H9 (cell line): ENCODE results near the gene OR6N1. TPM values are rescaled to one million over a fixed set of nuclear protein-coding genes. Genes with fewer than 3 reads are reported as not detected.

Experiments used
- DNase-seq: peaks from one replicate; pipeline ENCODE4 v3.0.0-alpha.2; 2017
- H2AFZ ChIP-seq: one replicate; pipeline ENCODE4 v1.6.1; 2013; ENCODE audit warnings: mild to moderate bottlenecking, low read length, control low read depth, moderate library complexity
- H2AK5ac ChIP-seq: 2 replicates; pipeline ENCODE4 v1.6.1; 2013; ENCODE audit warnings: low read length, control low read depth, mixed read lengths; ENCODE audit not compliant: insufficient read length
- H2BK120ac ChIP-seq: one replicate; pipeline ENCODE4 v1.6.1; 2013; ENCODE audit warnings: low read depth, mild to moderate bottlenecking, low read length, control low read depth, inconsistent platforms; ENCODE audit not compliant: poor library complexity, severe bottlenecking
- H2BK12ac ChIP-seq: 2 replicates; pipeline ENCODE4 v1.6.1; 2013; ENCODE audit warnings: low read length, control low read depth, mixed read lengths, low read depth; ENCODE audit not compliant: insufficient read length
- H2BK15ac ChIP-seq: 2 replicates; pipeline ENCODE4 v1.6.1; 2013; ENCODE audit warnings: low read depth, low read length, control low read depth
- H2BK20ac ChIP-seq: one replicate; pipeline ENCODE4 v1.6.1; 2013; ENCODE audit warnings: low read depth, mild to moderate bottlenecking, low read length, control low read depth, inconsistent platforms; ENCODE audit not compliant: poor library complexity, severe bottlenecking
- H2BK5ac ChIP-seq: 2 replicates; pipeline ENCODE4 v1.6.1; 2013; ENCODE audit warnings: low read length, control low read depth, mixed read lengths; ENCODE audit not compliant: insufficient read length
- H3K14ac ChIP-seq: 2 replicates; pipeline ENCODE4 v1.6.1; 2013; ENCODE audit warnings: low read length, control low read depth; ENCODE audit not compliant: insufficient read depth
- H3K18ac ChIP-seq: 2 replicates; pipeline ENCODE4 v1.6.1; 2013; ENCODE audit warnings: low read depth, mild to moderate bottlenecking, mixed read lengths, low read length, control low read depth; ENCODE audit not compliant: insufficient read length
- H3K23ac ChIP-seq: 2 replicates; pipeline ENCODE4 v1.6.1; 2013; ENCODE audit warnings: low read length, control low read depth, mixed read lengths, low read depth; ENCODE audit not compliant: insufficient read length
- H3K23me2 ChIP-seq: 2 replicates; pipeline ENCODE4 v1.6.1; 2013; ENCODE audit warnings: low read depth, mild to moderate bottlenecking, mixed read lengths, low read length, control low read depth; ENCODE audit not compliant: insufficient read length, poor library complexity, severe bottlenecking
- H3K27ac ChIP-seq: 2 replicates; pipeline ENCODE4 v1.5.1; 2013; ENCODE audit warnings: low read length, control low read depth, mixed read lengths, low read depth; ENCODE audit not compliant: insufficient read length
- H3K27me3 ChIP-seq: 2 replicates; pipeline ENCODE4 v1.6.1; 2013; ENCODE audit warnings: low read length, control low read depth, inconsistent platforms; ENCODE audit not compliant: insufficient read depth
- H3K4ac ChIP-seq: 2 replicates; pipeline ENCODE4 v1.6.1; 2013; ENCODE audit warnings: low read depth, mild to moderate bottlenecking, control low read depth, inconsistent platforms, low read length, moderate library complexity
- H3K4me1 ChIP-seq: 2 replicates; pipeline ENCODE4 v1.6.1; 2013; ENCODE audit warnings: low read length, control low read depth, inconsistent platforms; ENCODE audit not compliant: insufficient read depth
- H3K4me2 ChIP-seq: 2 replicates; pipeline ENCODE4 v1.6.1; 2013; ENCODE audit warnings: low read length, control low read depth, mixed read lengths; ENCODE audit not compliant: insufficient read length, insufficient read depth
- H3K56ac ChIP-seq: 2 replicates; pipeline ENCODE4 v1.6.1; 2013; ENCODE audit warnings: low read depth, mild to moderate bottlenecking, mixed read lengths, low read length, control low read depth; ENCODE audit not compliant: insufficient read length
- H3K79me1 ChIP-seq: 2 replicates; pipeline ENCODE4 v1.6.1; 2013; ENCODE audit warnings: low read depth, mild to moderate bottlenecking, moderate library complexity, low read length, control low read depth, inconsistent platforms; ENCODE audit not compliant: insufficient read depth, poor library complexity, severe bottlenecking
- H3K79me2 ChIP-seq: 2 replicates; pipeline ENCODE4 v1.6.1; 2013; ENCODE audit warnings: low read length, control low read depth, inconsistent platforms; ENCODE audit not compliant: insufficient read depth
- H3K9ac ChIP-seq: 2 replicates; pipeline ENCODE4 v1.6.1; 2013; ENCODE audit warnings: low read length, control low read depth, mixed read lengths; ENCODE audit not compliant: insufficient read length; ENCODE audit errors: extremely low read depth
- H3K9me3 ChIP-seq: one replicate; pipeline ENCODE4 v1.6.1; 2013; ENCODE audit warnings: low read depth, low read length, inconsistent platforms; ENCODE audit not compliant: control insufficient read depth
- H3T11ph ChIP-seq: one replicate; pipeline ENCODE4 v1.6.1; 2013; ENCODE audit warnings: mild to moderate bottlenecking, low read length, control low read depth, inconsistent platforms
- H4K20me1 ChIP-seq: one replicate; pipeline ENCODE4 v1.6.1; 2013; ENCODE audit not compliant: control insufficient read depth, insufficient read length, insufficient read depth
- H4K5ac ChIP-seq: 2 replicates; pipeline ENCODE4 v1.6.1; 2013; ENCODE audit warnings: low read depth, mild to moderate bottlenecking, mixed read lengths, low read length, control low read depth; ENCODE audit not compliant: insufficient read length
- H4K8ac ChIP-seq: replicated peaks from 2 replicates; pipeline ENCODE4 v1.6.1; 2013; ENCODE audit warnings: low read length, control low read depth, mixed read lengths, low read depth; ENCODE audit not compliant: insufficient read length
- H4K91ac ChIP-seq: 2 replicates; pipeline ENCODE4 v1.6.1; 2013; ENCODE audit warnings: low read depth, mild to moderate bottlenecking, moderate library complexity, mixed read lengths, low read length, control low read depth; ENCODE audit not compliant: insufficient read length
- H3K27ac Mint-ChIP-seq, 3 experiments: 2 replicates in 2 of 3; 3 replicates in 1 of 3; pipeline ENCODE4 v1.8.0; 2020 to 2021; ENCODE audit warnings: mixed read lengths in 3 of 3, mild to moderate bottlenecking in 1 of 3, moderate library complexity in 1 of 3
- H3K27me3 Mint-ChIP-seq: 2 replicates; pipeline ENCODE4 v1.8.0; 2021; ENCODE audit warnings: low read depth, mild to moderate bottlenecking, moderate library complexity, mixed read lengths
- H3K36me3 Mint-ChIP-seq, 3 experiments: 2 replicates in 2 of 3; 3 replicates in 1 of 3; pipeline ENCODE4 v1.8.0; 2020 to 2021; ENCODE audit warnings: low read depth in 3 of 3, mixed read lengths in 3 of 3; ENCODE audit not compliant: insufficient read depth in 1 of 3
- H3K4me1 Mint-ChIP-seq, 2 experiments: 2 replicates each; pipeline ENCODE4 v1.8.0; 2020; ENCODE audit warnings: mixed read lengths in 2 of 2
- H3K4me3 Mint-ChIP-seq, 2 experiments: 2 replicates in 1 of 2; 3 replicates in 1 of 2; pipeline ENCODE4 v1.8.0; 2020 to 2021; ENCODE audit warnings: mild to moderate bottlenecking in 2 of 2, mixed read lengths in 2 of 2, moderate library complexity in 1 of 2
- H3K9me3 Mint-ChIP-seq, 2 experiments: 2 replicates in 1 of 2; 3 replicates in 1 of 2; pipeline ENCODE4 v1.8.0; 2020; ENCODE audit warnings: mild to moderate bottlenecking in 2 of 2, mixed read lengths in 2 of 2, moderate library complexity in 1 of 2
- CTCF ChIP-seq: fragments of 200-600 bp; sonication (generic); conservative IDR thresholded peaks from 3 replicates; pipeline ENCODE4 v1.8.0; 2021; ENCODE audit warnings: antibody characterized with exemption, mild to moderate bottlenecking
- WGBS: extraction: QIAGEN DNeasy Blood & Tissue Kit; methylation state at CpG from one replicate; pipeline ENCODE4 v1.1.7; 2013; ENCODE audit warnings: missing lambda C conversion rate, low lambda C conversion rate, mixed read lengths; ENCODE audit not compliant: insufficient read length; ENCODE audit errors: extremely low coverage; 5-methylcytosine and 5-hydroxymethylcytosine counted together
- total RNA-seq: library from RNA; stranded (reverse); gene quantifications from 2 replicates; pipeline ENCODE4 v1.2.1, GENCODE V29; 2021

OR6N1 gene
- total RNA-seq, 1 experiment from 2014 or later: not detected

GRCh38 chr1:158752155-158752712 lies 19.8 kb downstream of the OR6N1 start:
- no peak overlapping the region for H3K4me2 ChIP-seq
- no peak overlapping the region for H4K5ac ChIP-seq
- no peak overlapping the region for H2BK12ac ChIP-seq
- no peak overlapping the region for H2BK5ac ChIP-seq
- no peak overlapping the region for H2BK15ac ChIP-seq
- no peaks in the 10 kb centered on the region for H3K36me3 Mint-ChIP-seq
- WGBS: no CpG with 5 or more reads among the region's 9 CpGs
- H3K4me3 Mint-ChIP-seq: no peak overlapping the region
- no peak for TF ChIP-seq CTCF
- no peaks in the 10 kb centered on the region for H4K20me1 ChIP-seq
- no peak overlapping the region for H3K27ac ChIP-seq
- H3K14ac ChIP-seq: no peak overlapping the region; the same call in 1 of the 2 replicates
- DNase-seq: no peak
- H3K27me3 ChIP-seq: no peaks in the 10 kb centered on the region
- H2AK5ac ChIP-seq: no peak overlapping the region
- no peaks in the 10 kb centered on the region; a peak in 1 of 5 replicates for H3K9me3 Mint-ChIP-seq
- H3K9ac ChIP-seq: no peak overlapping the region
- H2BK20ac ChIP-seq: no peak overlapping the region
- H3K9me3 ChIP-seq: no peaks in the 10 kb centered on the region
- no peaks in the 10 kb centered on the region for H3K79me2 ChIP-seq
- H4K91ac ChIP-seq: no peak overlapping the region
- H3K56ac ChIP-seq: no peak overlapping the region
- no peaks in the 10 kb centered on the region for H3K4me1 ChIP-seq
- no peak overlapping the region for H2BK120ac ChIP-seq
- no peak overlapping the region for H3K23ac ChIP-seq
- no peak overlapping the region for H4K8ac ChIP-seq
- H3K4me1 Mint-ChIP-seq: no peaks in the 10 kb centered on the region
- H3K4ac ChIP-seq: no peak overlapping the region
- peak overlapping the region in 1 of 3 experiments; percentile 57; a peak in 1 of 7 replicates for H3K27ac Mint-ChIP-seq
- no peak overlapping the region for H3K18ac ChIP-seq
- H3K23me2 ChIP-seq: no peaks in the 10 kb centered on the region
- no peak overlapping the region for H3T11ph ChIP-seq
- no peak overlapping the region for H2AFZ ChIP-seq
- H3K79me1 ChIP-seq: no peaks in the 10 kb centered on the region
- H3K27me3 Mint-ChIP-seq: peaks cover 2% of the 10 kb centered on the region; the same call in 1 of the 2 replicates
